COR-L47 (cell line): ENCODE data around the gene ZFP36L1.

Experiments used
- DNase-seq: peaks from one replicate; lab custom pipeline; 2025; lab: John Stamatoyannopoulos, UW

The ZFP36L1 gene

DNA sequence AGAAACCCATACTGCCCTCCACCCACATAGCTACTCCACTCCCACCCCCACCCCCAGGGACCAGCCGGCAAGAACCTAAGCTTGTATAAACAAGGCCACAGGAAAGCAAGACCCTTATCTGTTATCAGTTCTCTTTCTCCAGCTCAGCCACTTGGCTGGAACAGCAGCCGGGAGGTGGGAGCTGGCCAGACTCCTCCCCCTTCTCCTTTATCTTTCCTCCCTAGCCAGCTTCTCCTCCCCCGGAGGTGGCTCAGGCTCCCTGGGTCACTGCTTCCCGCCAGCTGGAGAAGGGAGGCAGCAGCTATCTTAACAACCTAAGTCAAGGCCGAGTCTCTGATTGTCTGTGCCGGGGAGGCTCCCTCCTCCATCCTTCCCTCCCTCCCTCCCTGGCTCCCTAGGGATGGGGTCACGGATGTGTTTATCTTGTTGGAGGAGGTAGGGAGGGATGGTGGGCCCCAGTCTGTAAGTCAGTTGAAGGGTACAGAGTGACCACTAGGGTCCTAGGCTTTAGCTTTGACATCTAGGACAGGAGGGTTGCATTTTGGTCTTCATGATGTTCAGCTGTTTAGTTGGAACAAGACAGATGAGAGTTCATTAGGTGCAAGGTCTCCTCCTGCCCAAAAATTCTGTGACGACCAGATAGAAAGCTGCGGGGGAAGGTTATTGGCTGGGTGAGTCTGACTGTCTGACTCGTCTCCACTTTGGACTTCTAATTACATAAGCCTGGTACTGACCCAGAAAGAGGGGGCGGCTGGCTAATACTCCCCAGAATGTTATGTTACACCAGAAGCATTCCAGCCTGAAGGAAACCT lies 29.7 kb downstream of the ZFP36L1 start:
- DNase-seq, result no peak

DNA sequence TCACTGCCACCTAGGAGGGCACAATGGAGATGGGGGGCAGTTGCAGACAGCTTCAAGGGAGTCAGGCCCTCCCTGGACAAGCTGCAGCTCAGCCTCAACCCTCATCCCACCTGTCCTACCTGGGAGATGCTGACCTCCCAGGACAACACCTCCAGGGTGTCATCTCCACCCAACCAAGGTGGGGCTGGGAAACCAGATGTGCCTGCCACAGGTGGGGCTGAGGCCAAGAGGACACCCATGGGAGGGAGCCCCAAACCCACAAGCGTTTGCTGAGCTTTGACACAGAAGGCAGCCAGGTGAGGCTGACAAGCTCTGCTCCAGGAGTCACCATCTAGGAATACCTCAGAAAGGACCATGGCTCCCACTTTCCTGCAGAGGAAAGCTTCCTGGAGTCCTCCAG lies 31.5 kb downstream of the ZFP36L1 start:
- no peak for DNase-seq

DNA sequence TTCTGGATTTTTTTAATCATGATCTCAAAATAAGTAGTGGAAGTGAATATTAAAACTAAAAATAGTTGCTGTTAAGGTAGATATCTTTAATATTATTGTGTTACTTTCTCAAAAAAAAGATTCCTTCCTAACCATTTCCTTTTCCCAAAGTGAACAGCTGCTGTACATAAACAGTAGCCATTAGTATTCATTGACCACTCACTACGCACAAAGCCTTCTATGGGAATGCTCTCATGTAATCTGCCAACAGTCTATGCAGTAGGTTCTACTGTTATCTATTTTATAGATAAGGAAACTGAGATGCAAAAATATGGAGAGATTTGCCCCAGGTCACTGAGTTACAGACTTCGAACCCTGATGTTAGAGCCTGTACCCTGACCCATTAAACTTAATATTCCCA lies 32.1 kb downstream of the ZFP36L1 start:
- DNase-seq, result no peak

- DNase-seq, result no peak
These were observed 32.9 kb downstream of the ZFP36L1 start for GRCh38 chr14:68759937-68760336.

DNA sequence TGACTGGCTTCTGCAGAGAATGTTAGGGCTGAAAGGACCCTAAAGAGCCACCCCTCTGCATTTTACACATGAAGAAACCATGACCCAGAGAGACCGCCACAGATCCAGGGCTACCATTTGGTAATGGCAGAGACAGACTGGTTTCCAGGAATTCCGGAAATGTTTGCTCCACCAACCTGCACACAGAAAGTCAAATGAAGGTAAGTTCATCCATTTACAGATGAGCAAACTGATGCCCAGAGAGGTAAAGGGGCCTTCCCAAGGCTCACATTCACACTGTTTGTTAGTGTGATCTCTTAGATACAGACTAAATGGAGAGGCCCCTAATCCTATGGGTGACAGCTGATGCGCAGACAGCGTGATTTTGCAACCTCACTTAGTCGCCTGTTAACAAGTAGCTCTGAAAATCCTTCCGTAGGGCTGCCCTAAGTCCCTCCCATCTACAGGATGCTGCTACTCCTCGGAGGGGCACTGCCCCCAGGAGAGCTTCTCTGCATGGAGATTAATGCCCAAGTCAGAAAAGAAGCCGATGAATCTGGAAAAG lies 33.8 kb downstream of the ZFP36L1 start:
- DNase-seq, result no peak

- DNase-seq, result no peak
These were observed 34.6 kb downstream of the ZFP36L1 start for GRCh38 chr14:68758301-68758700.

GRCh38 chr14:68757618-68758081 lies 35.2 kb downstream of the ZFP36L1 start:
- no peak for DNase-seq

DNA sequence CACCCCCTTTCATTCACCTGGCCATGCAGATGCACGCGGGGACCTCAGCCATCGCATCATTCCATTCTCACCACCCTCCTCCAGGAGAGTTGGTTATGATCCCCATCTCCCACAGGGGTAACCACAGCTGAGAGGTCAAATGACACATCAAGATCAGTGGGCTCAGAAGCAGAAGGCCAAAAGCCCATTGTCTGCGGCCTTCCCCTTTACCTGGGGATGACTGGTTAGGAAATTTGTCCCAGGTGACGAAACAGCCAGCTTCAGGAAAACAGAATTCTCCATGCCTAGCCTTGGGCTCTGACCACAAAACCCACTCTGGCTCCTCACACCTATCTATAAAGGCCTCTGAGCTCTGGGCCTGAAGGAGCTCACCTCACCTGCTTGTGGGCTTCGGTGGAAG lies 36.1 kb downstream of the ZFP36L1 start:
- DNase-seq, result no peak

GRCh38 chr14:68756000-68756481 lies 36.8 kb downstream of the ZFP36L1 start:
- DNase-seq, result no peak

GRCh38 chr14:68755016-68755353 lies 37.9 kb downstream of the ZFP36L1 start:
- no peak for DNase-seq

- DNase-seq, result no peak
These were observed 39.2 kb downstream of the ZFP36L1 start for GRCh38 chr14:68753690-68754089.

DNA sequence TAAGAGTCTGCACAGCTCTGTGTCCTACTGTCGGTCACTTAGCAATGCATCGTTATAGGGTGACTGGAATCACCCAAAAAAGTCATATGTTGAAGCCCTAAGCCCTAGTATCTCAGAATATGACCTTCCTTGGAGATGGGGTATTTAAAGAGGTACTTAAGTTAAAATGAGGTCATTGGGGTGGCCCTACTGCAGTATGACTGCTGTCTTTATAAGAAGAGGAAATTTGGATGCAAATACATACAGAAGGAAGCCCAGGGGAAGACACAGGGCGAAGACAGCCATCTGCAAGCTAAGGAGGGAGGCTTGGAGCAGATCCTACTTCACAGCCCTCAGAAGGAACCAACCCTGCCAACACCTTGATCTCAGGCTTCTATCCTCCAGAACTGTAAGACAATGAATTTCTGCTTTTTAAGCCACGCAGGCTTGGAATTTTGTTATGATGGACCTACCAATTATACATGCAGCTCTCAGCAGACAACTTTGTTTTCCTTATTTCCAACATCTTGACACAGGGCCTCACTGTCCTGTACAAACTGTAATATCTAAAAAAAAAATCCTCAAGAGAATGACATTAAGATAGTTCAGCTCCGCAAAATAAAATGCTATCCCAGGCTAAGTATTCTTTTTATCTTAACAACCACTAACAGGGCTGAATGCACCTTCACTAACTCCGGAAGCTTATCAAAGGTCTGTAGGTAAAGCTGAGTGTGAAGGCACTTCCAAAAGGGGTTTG lies 40.4 kb downstream of the ZFP36L1 start:
- DNase-seq, result no peak

- no peak for DNase-seq
These were observed 43.1 kb downstream of the ZFP36L1 start for GRCh38 chr14:68749487-68750475.

DNA sequence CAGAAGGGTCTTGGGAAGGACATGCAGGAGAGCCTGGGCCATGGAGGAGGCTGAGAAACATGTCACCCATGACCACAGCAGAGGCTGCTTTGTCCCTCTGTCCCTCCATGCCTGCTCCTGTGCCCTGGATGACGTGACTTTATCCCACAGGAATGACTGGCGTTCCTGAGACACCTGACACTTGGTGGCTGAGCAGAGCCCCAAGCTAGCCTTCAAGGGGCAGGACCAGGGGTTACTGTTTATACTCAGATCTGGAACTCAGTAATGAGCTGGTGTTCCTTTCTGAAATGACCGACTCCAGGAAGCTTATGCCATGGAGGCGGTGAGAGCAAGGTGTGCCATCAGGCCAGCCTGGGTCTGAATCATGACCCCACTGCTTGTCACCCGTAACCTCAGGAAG lies 44.2 kb downstream of the ZFP36L1 start:
- no peak for DNase-seq

- no peak for DNase-seq
These were observed 44.6 kb downstream of the ZFP36L1 start for GRCh38 chr14:68748260-68748659.

DNA sequence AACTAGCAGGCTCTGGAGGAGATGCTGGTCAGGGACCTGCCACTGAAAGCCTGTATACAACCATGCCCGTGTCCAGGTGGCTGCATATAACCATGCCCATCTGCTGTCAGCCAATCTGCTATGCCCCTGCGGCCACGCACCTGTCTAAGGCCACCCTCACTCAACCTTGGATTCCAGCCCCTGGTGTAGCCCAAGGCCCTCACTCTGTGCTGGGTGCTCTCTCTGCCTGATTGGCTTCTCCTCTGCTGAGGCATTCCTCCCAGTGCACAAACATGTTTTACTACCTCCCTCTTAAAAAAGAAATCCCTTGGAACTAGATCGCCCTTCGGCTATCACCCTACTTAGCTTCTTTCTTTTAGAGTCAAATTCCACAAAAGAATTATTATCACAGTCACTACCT lies 45.5 kb downstream of the ZFP36L1 start:
- no peak for DNase-seq

DNA sequence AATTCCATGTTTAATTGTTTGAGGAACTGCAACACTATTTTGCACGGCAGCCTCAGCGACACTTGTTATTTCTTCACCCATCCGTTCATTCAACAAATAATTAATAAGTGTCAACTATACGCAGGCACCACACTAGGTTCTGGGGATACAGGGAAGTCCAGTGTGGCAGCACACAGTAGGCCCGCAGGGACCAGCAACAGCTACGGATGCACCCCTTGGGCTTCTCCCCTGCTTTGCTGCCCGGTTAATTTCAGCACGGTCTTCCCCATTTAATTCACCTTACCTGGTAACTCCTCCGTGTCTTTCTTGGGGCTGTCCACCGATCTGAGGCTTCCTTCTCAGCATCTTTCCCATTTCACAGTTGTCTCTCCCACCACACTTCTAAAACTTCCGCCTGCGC lies 48.3 kb downstream of the ZFP36L1 start:
- no peak for DNase-seq

- no peak for DNase-seq
These were observed 50.9 kb downstream of the ZFP36L1 start for GRCh38 chr14:68741839-68742470.

DNA sequence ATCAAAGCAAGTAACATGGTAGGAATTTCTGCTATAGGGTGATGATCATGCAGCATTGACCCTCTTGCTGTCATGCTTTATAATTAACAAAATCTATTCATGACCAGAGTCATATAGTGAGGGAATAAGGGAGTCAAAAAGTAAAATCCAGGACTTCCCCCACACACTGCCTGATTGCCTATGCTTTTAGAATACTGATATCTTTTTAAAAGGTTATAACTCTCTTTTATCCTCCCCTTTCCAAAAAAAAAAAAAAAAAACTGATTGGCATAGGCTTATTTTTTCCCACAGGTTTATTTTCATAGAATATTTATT lies 51.4 kb downstream of the ZFP36L1 start:
- DNase-seq, result no peak

DNA sequence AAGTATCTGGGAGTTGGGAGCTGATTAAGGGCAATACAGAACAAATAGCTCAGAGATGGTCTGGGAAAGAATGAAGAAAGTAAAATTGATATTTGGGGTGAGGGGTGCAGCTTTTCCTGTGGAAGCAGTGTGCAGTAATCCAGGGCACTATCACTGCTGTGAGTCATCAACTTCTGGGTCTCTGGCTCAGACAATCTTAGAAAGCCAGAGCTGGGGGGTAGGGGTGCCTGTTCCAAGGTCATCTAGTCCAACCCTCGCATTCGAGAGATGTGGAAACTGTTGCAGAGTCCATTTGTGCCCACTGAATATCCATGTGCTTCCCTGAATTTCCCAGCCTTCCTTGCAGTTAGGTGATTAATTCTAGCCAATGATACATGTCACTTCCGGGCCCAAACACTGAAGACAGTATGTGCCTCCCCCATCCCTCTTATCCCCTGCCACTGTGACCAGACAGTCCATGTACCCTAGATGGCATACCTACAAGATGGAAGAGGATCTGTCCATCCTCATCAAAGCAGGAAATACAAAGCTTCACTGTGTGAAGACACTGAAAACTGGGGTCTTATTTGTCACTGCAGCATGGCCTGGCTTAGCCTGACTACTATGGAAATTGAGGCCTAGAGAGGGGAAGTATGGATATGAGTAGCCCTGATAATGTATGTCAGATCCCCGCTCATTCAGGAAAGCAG lies 51.9 kb downstream of the ZFP36L1 start:
- no peak for DNase-seq

GRCh38 chr14:68739701-68740100 lies 53.2 kb downstream of the ZFP36L1 start:
- no peak for DNase-seq
